Uterus (tissue), 4 donors: ENCODE measurements around the gene PTF1A. TPM values are rescaled to one million over a fixed set of nuclear protein-coding genes. Genes with fewer than 3 reads are reported as not detected.

Source experiments
- DNase-seq, 2 donors: peaks; one replicate each; pipeline ENCODE4 v3.0.0-alpha.2; 2019 to 2020
- H3K27ac ChIP-seq, 2 donors: fragments of 200-600 bp; sonication (generic); 1 replicate in 1 of 2; 2 replicates in 1 of 2; pipeline ENCODE4 v1.5.1; 2016 to 2018
- H3K27me3 ChIP-seq, 2 donors: fragments of 200-600 bp; sonication (generic); one replicate each; pipeline ENCODE4 v1.5.1; 2018 to 2019; ENCODE audit warnings: control low read depth in 1 of 2
- H3K36me3 ChIP-seq, 2 donors: fragments of 200-600 bp; sonication (generic); one replicate each; pipeline ENCODE4 v1.5.1; 2019; ENCODE audit warnings: control low read depth in 1 of 2
- H3K4me1 ChIP-seq, 2 donors: fragments of 200-600 bp; sonication (generic); one replicate each; pipeline ENCODE4 v1.5.1; 2018 to 2019; ENCODE audit warnings: control low read depth in 1 of 2
- H3K4me3 ChIP-seq, 2 donors: fragments of 200-600 bp; sonication (generic); 1 replicate in 1 of 2; 2 replicates in 1 of 2; pipeline ENCODE4 v1.5.1; 2018 to 2019; ENCODE audit warnings: mild to moderate bottlenecking in 1 of 2
- H3K9me3 ChIP-seq, 2 donors: fragments of 200-600 bp; sonication (generic); one replicate each; pipeline ENCODE4 v1.5.1; 2019; ENCODE audit warnings: control low read depth in 1 of 2
- CTCF ChIP-seq, 4 experiments: fragments of 200-600 bp in 2 of 4; fragments of 450-650 bp in 2 of 4; sonication (generic) in 2 of 4; IDR thresholded peaks; one replicate each; pipeline ENCODE4 v1.5.1; 2016 to 2019; ENCODE audit warnings: antibody characterized with exemption in 4 of 4, mild to moderate bottlenecking in 2 of 4, moderate library complexity in 1 of 4
- POLR2A ChIP-seq, 2 donors: fragments of 450-650 bp; IDR thresholded peaks; one replicate each; pipeline ENCODE4 v1.6.1; 2016; ENCODE audit warnings: antibody characterized with exemption in 2 of 2, mild to moderate bottlenecking in 1 of 2, moderate library complexity in 1 of 2
- intact Hi-C: fragments of 100-400 bp; cut with DNase I; formaldehyde crosslinking; loops from one replicate; pipeline ENCODE4 v1.15.1; 2023; ENCODE audit warnings: low total_unique reads
- total RNA-seq, 4 donors: library from RNA; depleted of rRNA in 3 of 4; stranded (reverse); fragments of >200 nt in 3 of 4; gene quantifications; one replicate each; pipeline versions ENCODE4 v1.1.0 to v1.2.4, GENCODE V29; 2014 to 2023
- donor health status: DM: yes; HTN: yes; CAD: no.

Gene PTF1A
- 100 to 1,000 TPM in 1 of 4 donors, under 1 TPM in 1, not detected in 2; 0.90 to 114 TPM for total RNA-seq

DNA sequence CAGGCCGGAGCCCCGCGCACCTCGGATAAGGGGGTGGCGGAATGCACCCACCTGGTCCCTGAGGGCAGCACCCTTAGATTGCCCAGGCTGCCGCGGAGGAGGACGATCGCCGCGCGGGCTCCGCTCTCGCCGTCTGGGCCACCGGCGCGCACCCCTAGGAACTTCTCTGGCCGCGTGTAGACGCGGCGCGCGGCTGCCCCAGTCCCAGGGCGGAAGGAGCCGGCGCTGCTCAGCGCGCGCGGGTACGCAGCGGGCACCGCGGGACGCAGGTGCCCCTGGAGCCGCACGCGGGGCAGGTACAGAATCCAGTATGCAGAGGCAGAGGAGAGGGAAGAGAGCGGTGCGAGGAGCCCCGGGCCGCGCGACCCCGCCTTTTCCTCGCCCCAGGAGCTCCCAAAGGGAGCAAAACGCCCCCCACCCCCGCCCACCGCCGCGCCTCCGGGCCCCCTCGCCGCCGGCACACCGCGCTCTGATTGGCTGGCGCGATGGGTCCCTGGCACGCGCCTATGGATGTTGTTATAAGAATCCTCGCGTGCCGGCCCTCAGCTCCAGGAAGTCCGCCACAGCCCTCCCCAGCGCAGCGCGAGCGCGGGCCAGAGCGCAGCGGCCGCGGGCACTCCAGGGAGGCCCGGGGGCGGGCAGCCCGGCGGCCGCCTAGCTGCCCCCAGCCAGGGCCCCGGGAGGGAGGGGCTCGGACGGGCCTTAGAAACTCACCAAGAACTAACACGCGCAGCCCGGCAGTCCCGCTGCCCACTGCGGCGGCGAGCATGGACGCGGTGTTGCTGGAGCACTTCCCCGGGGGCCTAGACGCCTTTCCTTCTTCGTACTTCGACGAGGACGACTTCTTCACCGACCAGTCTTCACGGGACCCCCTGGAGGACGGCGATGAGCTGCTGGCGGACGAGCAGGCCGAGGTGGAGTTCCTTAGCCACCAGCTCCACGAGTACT lies at the start of gene PTF1A:
TSS of gene PTF1A (plus strand) at position 549 of the 948 bp plus-strand sequence. CDS start at position 768, 219 bp downstream.
- Histone ChIP-seq H3K27ac (no peak within 1 kb of the TSS), H3K27me3 (peaks cover 0 to 21% of the 10 kb centered on the region in 2 donors), H3K4me3 (no peak within 1 kb of the TSS), H3K9me3 (no peaks in the 10 kb centered on the region), H3K36me3 (no peaks in the 10 kb centered on the region), H3K4me1 (peaks cover 0 to 13% of the 10 kb centered on the region in 2 donors)
- TF ChIP-seq POLR2A (IDR thresholded peaks at IDR 0.05) (no peak), CTCF (IDR thresholded peaks at IDR 0.05) (no peak)
- intact Hi-C loops: no loop called here
- DNase-seq: no peak

- Histone ChIP-seq H3K27me3 (no peaks in the 10 kb centered on the region), H3K9me3 (no peaks in the 10 kb centered on the region), H3K36me3 (no peaks in the 10 kb centered on the region), H3K27ac (no peak overlapping the region), H3K4me1 (no peaks in the 10 kb centered on the region), H3K4me3 (no peak overlapping the region)
- DNase-seq: no peak
- TF ChIP-seq CTCF (IDR thresholded peaks at IDR 0.05) (no peak), POLR2A (IDR thresholded peaks at IDR 0.05) (no peak)
- intact Hi-C loops: no loop called here
Observed at GRCh38 chr10:23146258-23146657, 45.9 kb upstream of the PTF1A start.

GRCh38 chr10:23147035-23147434 lies 45.1 kb upstream of the PTF1A start:
- Histone ChIP-seq H3K9me3 (no peaks in the 10 kb centered on the region), H3K27ac (no peak overlapping the region), H3K4me1 (no peaks in the 10 kb centered on the region), H3K4me3 (no peak overlapping the region), H3K27me3 (no peaks in the 10 kb centered on the region), H3K36me3 (no peaks in the 10 kb centered on the region)
- TF ChIP-seq CTCF (IDR thresholded peaks at IDR 0.05) (no peak), POLR2A (IDR thresholded peaks at IDR 0.05) (no peak)
- DNase-seq: no peak
- intact Hi-C loops: no loop called here

- no peaks in the 10 kb centered on the region for H3K4me1 ChIP-seq
- no peaks in the 10 kb centered on the region for H3K27me3 ChIP-seq
- intact Hi-C loops: no loop called here
- H3K9me3 ChIP-seq: no peaks in the 10 kb centered on the region
- no peak overlapping the region for H3K27ac ChIP-seq
- H3K36me3 ChIP-seq: no peaks in the 10 kb centered on the region
- TF ChIP-seq POLR2A (IDR thresholded peaks at IDR 0.05) (no peak), CTCF (IDR thresholded peaks at IDR 0.05) (no peak)
- no peak overlapping the region for H3K4me3 ChIP-seq
- no peak for DNase-seq
Observed at GRCh38 chr10:23148214-23148613, 43.9 kb upstream of the PTF1A start.

DNA sequence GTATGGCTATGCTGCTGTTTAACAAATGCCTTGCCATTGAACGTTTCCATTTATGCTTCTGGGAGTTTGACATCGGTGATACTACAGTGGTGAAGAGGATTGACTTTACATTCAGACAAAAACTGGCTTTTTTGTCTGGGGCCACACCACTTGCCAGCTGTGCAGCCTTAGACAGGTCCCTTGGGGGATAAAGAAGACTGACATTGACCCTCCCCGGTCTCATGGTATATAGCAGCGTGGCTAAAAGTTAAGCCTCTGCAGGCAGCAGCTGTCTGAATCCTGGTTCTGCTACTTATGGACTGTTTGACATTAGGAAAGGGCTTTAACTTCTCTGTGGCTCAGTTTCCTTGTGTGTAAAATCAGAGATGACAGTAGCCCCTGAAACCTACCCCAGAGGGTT lies 42.0 kb upstream of the PTF1A start:
- H3K27ac ChIP-seq: no peak overlapping the region
- TF ChIP-seq POLR2A (IDR thresholded peaks at IDR 0.05) (no peak), CTCF (IDR thresholded peaks at IDR 0.05) (no peak)
- H3K4me3 ChIP-seq: no peak overlapping the region
- intact Hi-C loops: no loop called here
- H3K27me3 ChIP-seq: no peaks in the 10 kb centered on the region
- no peaks in the 10 kb centered on the region for H3K36me3 ChIP-seq
- no peaks in the 10 kb centered on the region for H3K9me3 ChIP-seq
- no peak for DNase-seq
- H3K4me1 ChIP-seq: no peaks in the 10 kb centered on the region
